ENCODE data around the gene XXYLT1. TPM values are rescaled to one million over a fixed set of nuclear protein-coding genes. Genes with fewer than 3 reads are reported as not detected.
A peak's percentile ranks its signal among the peaks of the same experiment; 100 is the strongest.

XXYLT1 gene
- total and polyA plus RNA-seq, 8 donors = 1.8 to 5.0 (median 2.6) TPM

GRCh38 chr3:195034101-195034500 is 236.9 kb downstream of the XXYLT1 start:
- no peaks in the 10 kb centered on the region for H3K27me3 ChIP-seq
- no peak for TF ChIP-seq CTCF (IDR thresholded peaks at IDR 0.05)
- H3K4me1 ChIP-seq = peaks cover 0 to 16% (median 8%) of the 10 kb centered on the region in 3 donors
- ATAC-seq (peak in 1 of 4 donors; percentile 23), FAIRE-seq (no peak), DNase-seq (no peak)
- peak overlapping the region; percentile 7 to 70 (median 44) for H3K27ac ChIP-seq
- no peaks in the 10 kb centered on the region for H3K36me3 ChIP-seq
- no peak overlapping the region for H3K4me3 ChIP-seq
- H3K9me3 ChIP-seq = no peaks in the 10 kb centered on the region
- WGBS, 2 donors = 63 to 66% methylated on average over 9 of the region's 9 CpGs
- intact Hi-C loops (cut with DNase I) = no loop called here

GRCh38 chr3:195033531-195034091 is 237.3 kb downstream of the XXYLT1 start:
- 39 to 40% methylated on average over 12 of the region's 12 CpGs for WGBS, 2 donors

GRCh38 chr3:195032955-195033354 is 238.0 kb downstream of the XXYLT1 start:
- Histone ChIP-seq H3K4me1 (peaks cover 0 to 18% (median 8%) of the 10 kb centered on the region in 3 donors), H3K9me3 (no peaks in the 10 kb centered on the region), H3K27ac (peak overlapping the region in 3 of 4 donors; percentile 22 to 70 (median 66)), H3K27me3 (no peaks in the 10 kb centered on the region), H3K4me3 (no peak overlapping the region), H3K36me3 (no peaks in the 10 kb centered on the region)
- ATAC-seq (no peak), FAIRE-seq (no peak), DNase-seq (no peak)
- 83 to 88% methylated on average over 10 of the region's 10 CpGs for WGBS, 2 donors
- no peak for TF ChIP-seq CTCF (IDR thresholded peaks at IDR 0.05)
- intact Hi-C loops (cut with DNase I) = no loop called here

More at GRCh38 chr3:195033531-195034091, 237.3 kb downstream of the XXYLT1 start:
- ATAC-seq = peak; percentile 88 to 95 (median 94)
- intact Hi-C loops (cut with DNase I) = no loop called here
- H3K9me3 ChIP-seq = no peaks in the 10 kb centered on the region
- peaks cover 0 to 18% (median 8%) of the 10 kb centered on the region in 3 donors for H3K4me1 ChIP-seq
- peak overlapping the region; percentile 7 to 70 (median 44) for H3K27ac ChIP-seq
- H3K36me3 ChIP-seq = no peaks in the 10 kb centered on the region
- DNase-seq = peak in 4 of 6 donors; percentile 46 to 64 (median 51)
- FAIRE-seq = no peak
- TF ChIP-seq CTCF (IDR thresholded peaks at IDR 0.05) = no peak
- H3K4me3 ChIP-seq = no peak overlapping the region
- no peaks in the 10 kb centered on the region for H3K27me3 ChIP-seq

GRCh38 chr3:195032106-195032759 is 238.7 kb downstream of the XXYLT1 start:
- 81 to 82% methylated on average over 12 of the region's 12 CpGs for WGBS, 2 donors
- Histone ChIP-seq H3K36me3 (no peaks in the 10 kb centered on the region), H3K27me3 (no peaks in the 10 kb centered on the region), H3K4me3 (no peak overlapping the region), H3K4me1 (peaks cover 0 to 18% (median 8%) of the 10 kb centered on the region in 3 donors), H3K27ac (peak overlapping the region in 2 of 4 donors; percentile 66 to 70), H3K9me3 (no peaks in the 10 kb centered on the region)
- no peak for TF ChIP-seq CTCF (IDR thresholded peaks at IDR 0.05)
- no peak for DNase-seq
- ATAC-seq = no peak
- FAIRE-seq = no peak
- intact Hi-C loops (cut with DNase I) = no loop called here

- H3K36me3 ChIP-seq = no peaks in the 10 kb centered on the region
- no peak for ATAC-seq
- no peak for FAIRE-seq
Measured at GRCh38 chr3:195031574-195032003, 239.4 kb downstream of the XXYLT1 start.

More at GRCh38 chr3:195031574-195032003, 239.4 kb downstream of the XXYLT1 start:
- H3K27me3 ChIP-seq = no peaks in the 10 kb centered on the region
- no peak for DNase-seq
- no peak overlapping the region for H3K4me3 ChIP-seq
- intact Hi-C loops (cut with DNase I) = no loop called here
- no peaks in the 10 kb centered on the region for H3K9me3 ChIP-seq
- WGBS, 2 donors = 60 to 65% methylated on average over 5 of the region's 5 CpGs
- peaks cover 0 to 18% (median 8%) of the 10 kb centered on the region in 3 donors for H3K4me1 ChIP-seq
- H3K27ac ChIP-seq = peak overlapping the region in 1 of 4 donors; percentile 66
- TF ChIP-seq CTCF (IDR thresholded peaks at IDR 0.05) = no peak

All from pancreas (tissue), 10 donors.